ENCODE results near the gene CMYA5. TPM values are rescaled to one million over a fixed set of nuclear protein-coding genes. Genes with fewer than 3 reads are reported as not detected.

The CMYA5 gene
- polyA plus RNA-seq, 1 experiment: 0.89 TPM

DNA sequence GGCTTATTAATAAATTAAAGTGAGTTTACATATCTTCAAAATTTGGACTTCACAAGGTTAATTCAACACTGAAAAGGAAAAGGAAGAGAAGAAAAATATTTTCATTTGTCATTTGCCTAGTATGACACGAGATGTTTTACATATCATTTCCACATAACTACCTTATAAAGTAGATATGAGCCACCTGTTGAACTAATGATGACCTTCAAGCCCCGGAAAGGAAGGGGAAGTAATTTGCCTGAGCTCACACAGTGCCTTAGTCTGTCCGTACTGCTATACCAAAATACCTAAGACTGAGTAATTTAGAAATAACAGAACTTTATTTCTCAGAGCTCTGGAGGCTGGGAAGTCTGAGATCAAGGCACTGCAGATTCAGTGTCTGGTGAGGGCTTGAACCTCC lies 17.9 kb downstream of the CMYA5 start:
- no peaks in the 10 kb centered on the region for H3K9me3 ChIP-seq (ENCODE audit: control insufficient read depth, insufficient read depth, low read length)
- ChIA-PET POLR2A (no interaction called here), CTCF (no interaction called here)
- TF ChIP-seq, protein P1, sequence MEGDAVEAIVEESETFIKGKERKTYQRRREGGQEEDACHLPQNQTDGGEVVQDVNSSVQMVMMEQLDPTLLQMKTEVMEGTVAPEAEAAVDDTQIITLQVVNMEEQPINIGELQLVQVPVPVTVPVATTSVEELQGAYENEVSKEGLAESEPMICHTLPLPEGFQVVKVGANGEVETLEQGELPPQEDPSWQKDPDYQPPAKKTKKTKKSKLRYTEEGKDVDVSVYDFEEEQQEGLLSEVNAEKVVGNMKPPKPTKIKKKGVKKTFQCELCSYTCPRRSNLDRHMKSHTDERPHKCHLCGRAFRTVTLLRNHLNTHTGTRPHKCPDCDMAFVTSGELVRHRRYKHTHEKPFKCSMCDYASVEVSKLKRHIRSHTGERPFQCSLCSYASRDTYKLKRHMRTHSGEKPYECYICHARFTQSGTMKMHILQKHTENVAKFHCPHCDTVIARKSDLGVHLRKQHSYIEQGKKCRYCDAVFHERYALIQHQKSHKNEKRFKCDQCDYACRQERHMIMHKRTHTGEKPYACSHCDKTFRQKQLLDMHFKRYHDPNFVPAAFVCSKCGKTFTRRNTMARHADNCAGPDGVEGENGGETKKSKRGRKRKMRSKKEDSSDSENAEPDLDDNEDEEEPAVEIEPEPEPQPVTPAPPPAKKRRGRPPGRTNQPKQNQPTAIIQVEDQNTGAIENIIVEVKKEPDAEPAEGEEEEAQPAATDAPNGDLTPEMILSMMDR (IDR thresholded peaks at IDR 0.05; ENCODE audit: low read depth, low read length): no peak
- DNase-seq (ENCODE audit: low read depth, low spot score): no peak
- H3K27ac ChIP-seq (ENCODE audit: low read depth, low read length): no peak overlapping the region
- H3K27me3 ChIP-seq (ENCODE audit: control insufficient read depth, insufficient read depth, low read length): no peaks in the 10 kb centered on the region
- no peak overlapping the region for H3K4me3 ChIP-seq (ENCODE audit: low read depth, low read length)

DNA sequence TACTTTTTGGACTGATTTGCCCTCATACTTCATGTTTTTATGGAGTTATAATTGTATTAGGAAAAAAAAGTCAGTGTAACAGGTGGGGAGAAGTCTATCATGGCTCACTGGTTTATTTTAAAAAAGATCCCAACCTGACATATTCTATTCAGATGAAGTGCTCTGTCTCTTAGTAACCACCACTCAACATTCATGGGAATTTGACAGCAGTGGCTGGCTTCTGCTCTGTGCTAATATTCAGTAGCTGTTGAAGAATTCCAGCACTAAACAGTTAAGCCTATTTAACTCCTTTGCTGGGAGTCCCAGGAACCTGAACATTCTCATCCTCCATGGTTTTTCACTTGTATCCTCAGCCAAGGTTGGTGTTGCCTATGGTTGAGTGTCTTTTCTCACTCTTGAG lies 23.1 kb downstream of the CMYA5 start:
- no peaks in the 10 kb centered on the region for H3K27me3 ChIP-seq (ENCODE audit: control insufficient read depth, insufficient read depth, low read length)
- ChIA-PET CTCF (interaction anchor here (0.5 kb wide), 1 partner anchor 595 kb away, joined by 5 read pairs; no protein-coding TSS in a partner anchor), POLR2A (no interaction called here)
- H3K27ac ChIP-seq (ENCODE audit: low read depth, low read length): no peak overlapping the region
- DNase-seq (ENCODE audit: low read depth, low spot score): no peak
- TF ChIP-seq, protein P1 (IDR thresholded peaks at IDR 0.05; ENCODE audit: low read depth, low read length): no peak
- no peak overlapping the region for H3K4me3 ChIP-seq (ENCODE audit: low read depth, low read length)
- H3K9me3 ChIP-seq (ENCODE audit: control insufficient read depth, insufficient read depth, low read length): no peaks in the 10 kb centered on the region

DNA sequence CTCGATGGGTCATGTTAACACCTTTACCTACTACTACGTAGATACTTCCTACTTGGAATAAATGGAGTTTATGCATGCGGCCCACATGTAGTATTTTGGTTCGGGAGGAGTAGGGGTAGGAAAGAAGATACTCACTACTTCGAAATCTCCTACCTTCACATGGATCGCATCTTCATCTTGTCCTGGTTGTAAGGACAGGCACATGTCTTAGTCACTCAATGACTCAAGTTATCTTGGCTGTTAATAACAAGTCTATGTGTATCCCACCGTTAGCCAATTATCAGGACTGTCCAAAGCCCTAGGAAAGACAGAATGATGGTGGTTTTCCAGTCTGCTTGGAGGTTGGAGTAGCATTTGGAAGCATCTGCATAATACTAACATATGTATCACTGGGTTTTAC lies 24.1 kb downstream of the CMYA5 start:
- Histone ChIP-seq H3K9me3 (ENCODE audit: control insufficient read depth, insufficient read depth, low read length) (no peaks in the 10 kb centered on the region), H3K27me3 (ENCODE audit: control insufficient read depth, insufficient read depth, low read length) (no peaks in the 10 kb centered on the region), H3K27ac (ENCODE audit: low read depth, low read length) (no peak overlapping the region), H3K4me3 (ENCODE audit: low read depth, low read length) (no peak overlapping the region)
- DNase-seq (ENCODE audit: low read depth, low spot score): no peak
- CTCF ChIA-PET: no interaction called here
- TF ChIP-seq, protein P1 (IDR thresholded peaks at IDR 0.05; ENCODE audit: low read depth, low read length): no peak
- POLR2A ChIA-PET: no interaction called here

DNA sequence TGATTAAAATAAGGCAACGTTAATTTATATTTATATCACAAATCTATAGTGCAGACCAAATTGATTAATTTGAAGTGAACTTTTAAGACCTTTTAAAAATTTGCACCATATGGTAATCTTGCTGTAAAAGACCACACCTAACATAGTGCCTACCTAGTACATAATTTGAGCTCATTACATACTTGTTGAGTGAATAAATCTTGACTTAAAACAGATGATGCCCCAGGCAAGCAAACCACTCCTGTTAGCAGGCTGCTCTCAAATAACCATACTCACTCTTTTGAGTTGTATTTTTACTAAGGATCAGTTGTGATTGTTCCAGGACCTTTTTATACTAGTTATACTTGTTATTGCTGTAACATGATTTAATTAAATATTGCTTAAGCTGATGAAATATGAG lies 27.2 kb downstream of the CMYA5 start:
- no peaks in the 10 kb centered on the region for H3K27me3 ChIP-seq (ENCODE audit: control insufficient read depth, insufficient read depth, low read length)
- H3K27ac ChIP-seq (ENCODE audit: low read depth, low read length): no peak overlapping the region
- TF ChIP-seq, protein P1 (IDR thresholded peaks at IDR 0.05; ENCODE audit: low read depth, low read length): no peak
- POLR2A ChIA-PET: no interaction called here
- peaks cover 4% of the 10 kb centered on the region; the same call in 1 of the 2 replicates for H3K9me3 ChIP-seq (ENCODE audit: control insufficient read depth, insufficient read depth, low read length)
- no peak for DNase-seq (ENCODE audit: low read depth, low spot score)
- H3K4me3 ChIP-seq (ENCODE audit: low read depth, low read length): no peak overlapping the region
- CTCF ChIA-PET: interaction anchor here (1.0 kb wide), 1 partner anchor 14 kb away, joined by 4 read pairs; no protein-coding TSS in a partner anchor

DNA sequence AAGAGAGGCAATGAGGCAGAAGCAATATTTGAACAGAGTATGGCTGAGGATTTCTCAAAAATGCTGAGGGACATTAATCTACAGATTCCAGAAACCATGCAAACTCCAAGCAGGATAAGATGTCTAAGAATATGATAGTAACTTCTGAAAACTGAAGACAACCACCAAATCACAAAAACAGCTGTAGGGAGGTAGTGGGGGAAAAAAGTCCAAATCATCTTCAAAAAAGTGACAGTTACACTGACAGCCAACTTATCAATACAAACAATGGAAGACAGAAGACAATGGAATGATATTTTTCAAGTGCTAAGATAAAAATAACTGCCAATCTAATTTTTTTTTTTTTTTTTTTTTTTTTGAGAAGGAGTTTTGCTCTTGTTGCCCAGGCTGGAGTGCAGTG lies 30.5 kb downstream of the CMYA5 start:
- TF ChIP-seq, protein P1 (IDR thresholded peaks at IDR 0.05; ENCODE audit: low read depth, low read length): no peak
- POLR2A ChIA-PET: no interaction called here
- no peaks in the 10 kb centered on the region for H3K27me3 ChIP-seq (ENCODE audit: control insufficient read depth, insufficient read depth, low read length)
- H3K4me3 ChIP-seq (ENCODE audit: low read depth, low read length): no peak overlapping the region
- DNase-seq (ENCODE audit: low read depth, low spot score): no peak
- CTCF ChIA-PET: no interaction called here
- no peak overlapping the region for H3K27ac ChIP-seq (ENCODE audit: low read depth, low read length)
- peaks cover 4% of the 10 kb centered on the region; the same call in 1 of the 2 replicates for H3K9me3 ChIP-seq (ENCODE audit: control insufficient read depth, insufficient read depth, low read length)

Data from AG04450 (cell line).